Mammary epithelial cell (primary cell): ENCODE results near the gene ULK3.

Source experiments
- CTCF ChIP-seq, 2 donors: IDR thresholded peaks in 1 of 2; conservative IDR thresholded peaks in 1 of 2; 2 replicates each; pipeline ENCODE4 v1.5.1; 2011 to 2012; ENCODE audit warnings: inconsistent platforms in 2 of 2, low read length in 2 of 2, mild to moderate bottlenecking in 2 of 2, control low read depth in 1 of 2, low read depth in 1 of 2; ENCODE audit not compliant: insufficient read depth in 1 of 2; ENCODE audit errors: extremely low read depth in 1 of 2
- EZH2 ChIP-seq: IDR thresholded peaks from 2 replicates; pipeline ENCODE4 v1.6.1; 2012; ENCODE audit warnings: low read length, inconsistent platforms, borderline replicate concordance

- TF ChIP-seq CTCF (conservative IDR thresholded peaks at IDR 0.05 in 1 of 2, IDR thresholded peaks at IDR 0.05 in 1 of 2; ENCODE audit: extremely low read depth in 1 of 2, insufficient read depth in 1 of 2, low read depth in 1 of 2, low read length in 2 of 2) = no peak
- TF ChIP-seq EZH2 = no peak
Observed at GRCh38 chr15:74838746-74839525, 4.0 kb downstream of the ULK3 start.
